NCI-H526 (cell line): ENCODE results near the gene STARD10.
A peak's percentile ranks its signal among the peaks of the same experiment; 100 is the strongest.

Experiments used
- DNase-seq, 2 experiments: peaks; one replicate each; lab custom pipeline; 2025; lab: John Stamatoyannopoulos, UW

STARD10 gene

GRCh38 chr11:72725724-72726028, 68.2 kb downstream of the STARD10 start:
- no peak for DNase-seq

GRCh38 chr11:72724851-72725723, 68.8 kb downstream of the STARD10 start:
- peak; percentile 69 to 90 for DNase-seq

- no peak for DNase-seq
Observed at GRCh38 chr11:72724021-72724551, 69.8 kb downstream of the STARD10 start.

DNA sequence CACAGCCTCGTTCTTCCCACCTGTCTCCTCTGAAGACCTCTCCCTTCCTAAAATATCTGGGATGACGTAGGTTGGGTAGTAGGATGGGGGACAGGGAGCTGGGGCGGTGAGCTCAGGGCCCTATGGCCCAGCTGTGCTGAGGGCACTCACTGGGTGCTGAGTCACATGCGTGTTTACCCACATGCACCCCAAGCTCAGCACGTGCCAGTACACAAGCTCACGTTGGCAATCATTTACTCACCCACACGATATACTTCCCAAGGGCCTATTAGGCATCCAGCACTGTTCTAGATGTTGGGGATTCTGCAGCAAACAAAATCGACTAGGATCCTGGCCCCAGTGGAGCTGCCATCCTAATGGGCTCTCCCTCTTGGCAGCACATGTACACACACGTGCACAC, 70.3 kb downstream of the STARD10 start:
- DNase-seq, result no peak

GRCh38 chr11:72722050-72722748, 71.6 kb downstream of the STARD10 start:
- peak; percentile 83 to 94 for DNase-seq

- peak; percentile 38 to 47 for DNase-seq
Observed at GRCh38 chr11:72721689-72722049, 72.2 kb downstream of the STARD10 start.

DNA sequence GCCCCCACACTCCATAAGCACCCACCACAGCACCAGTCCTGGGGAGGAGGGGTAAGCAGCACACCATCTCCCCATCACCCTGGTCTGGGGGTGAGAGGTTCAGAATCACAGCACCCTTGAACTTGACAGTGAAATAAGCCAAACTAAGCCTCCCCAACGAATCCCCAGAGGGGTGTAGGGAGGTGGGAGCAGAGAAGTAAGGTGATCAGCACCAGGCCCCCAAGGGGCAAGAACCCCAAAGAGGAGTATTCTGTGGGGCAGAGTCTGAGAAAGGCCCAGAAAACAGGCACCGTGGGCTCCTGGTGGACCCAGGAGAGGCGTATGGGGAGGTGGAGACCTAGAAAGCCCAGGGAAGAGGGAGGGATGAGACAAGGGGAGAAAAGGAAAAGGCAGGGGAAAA, 72.6 kb downstream of the STARD10 start:
- DNase-seq, result no peak

- DNase-seq, result no peak
Observed at GRCh38 chr11:72720784-72721183, 73.1 kb downstream of the STARD10 start.

DNA sequence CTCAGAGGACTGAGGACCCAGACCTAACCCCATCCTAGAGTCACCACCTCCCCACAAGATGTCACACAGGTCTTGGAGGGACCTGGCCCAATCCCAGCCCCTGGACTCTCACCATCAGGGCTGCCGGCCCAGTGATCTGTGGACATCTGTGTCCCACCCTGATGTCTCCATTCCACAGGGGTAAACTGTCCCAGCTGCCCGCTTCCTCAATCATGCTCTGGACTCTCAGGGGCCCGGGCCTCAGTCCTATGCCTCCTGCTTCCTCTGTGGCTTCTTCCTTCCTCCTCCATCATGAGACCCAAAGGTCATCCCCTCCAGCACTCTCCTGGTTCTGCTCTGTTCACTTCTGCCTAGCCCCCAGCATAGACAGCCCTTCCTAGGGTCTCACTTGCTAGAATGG, 73.8 kb downstream of the STARD10 start:
- DNase-seq, result no peak

GRCh38 chr11:72719551-72719950, 74.3 kb downstream of the STARD10 start:
- no peak for DNase-seq

DNA sequence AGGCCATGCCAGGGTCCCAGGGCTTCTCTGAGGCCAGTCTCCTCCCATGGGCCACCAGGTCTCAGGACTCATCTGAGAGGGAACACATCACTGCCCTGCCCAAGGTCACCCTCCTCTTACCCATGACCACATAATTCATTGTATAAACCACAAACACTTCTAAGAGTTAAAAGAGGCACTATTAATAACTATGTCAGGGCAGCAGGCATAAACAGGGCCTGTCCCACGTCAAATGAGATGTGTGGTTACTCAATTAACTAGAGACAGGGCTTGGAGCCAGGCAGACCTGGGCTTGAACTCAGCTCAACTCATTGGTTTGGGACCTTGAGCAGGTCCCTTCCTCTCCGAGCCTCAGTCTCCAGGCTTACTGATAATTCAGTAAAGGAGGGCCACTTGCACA, 74.7 kb downstream of the STARD10 start:
- no peak for DNase-seq

- DNase-seq, result no peak
Observed at GRCh38 chr11:72718101-72718501, 75.7 kb downstream of the STARD10 start.

DNA sequence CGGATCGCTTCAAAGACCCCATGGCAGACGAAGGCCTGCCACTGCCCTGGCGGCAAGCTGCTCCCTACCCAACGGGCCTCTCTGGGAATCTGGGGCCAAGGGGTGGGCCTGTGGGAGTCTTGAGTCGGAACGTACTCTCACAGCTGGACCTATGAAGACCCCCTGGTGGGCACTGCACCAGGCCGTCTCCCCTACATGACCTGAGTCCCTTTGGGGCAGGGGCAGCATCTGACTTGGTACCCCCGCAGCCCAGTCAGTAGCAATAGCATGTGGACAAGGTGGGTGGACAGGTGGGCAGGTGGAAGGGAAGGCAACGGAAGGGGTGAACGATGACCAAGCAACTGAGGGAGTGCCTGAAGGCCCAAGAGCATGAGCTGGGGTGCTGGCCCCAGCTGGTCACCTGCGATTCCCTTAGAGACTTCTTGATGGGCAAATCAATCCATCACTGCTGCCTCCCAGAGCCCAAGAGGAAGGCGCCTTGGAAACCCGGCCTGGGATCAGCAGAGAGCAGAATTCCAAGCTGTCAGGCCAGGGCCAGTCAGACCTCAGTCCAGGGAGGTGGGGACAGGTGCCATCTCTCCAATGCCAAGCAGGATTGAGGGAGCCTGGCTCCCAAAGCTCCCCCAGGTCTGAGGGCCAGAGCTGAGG, 76.9 kb downstream of the STARD10 start:
- DNase-seq, result no peak

- peak in 1 of 2 experiments; percentile 22 for DNase-seq
Observed at GRCh38 chr11:72716290-72716689, 77.6 kb downstream of the STARD10 start.

- no peak for DNase-seq
Observed at GRCh38 chr11:72712841-72713240, 81.0 kb downstream of the STARD10 start.

DNA sequence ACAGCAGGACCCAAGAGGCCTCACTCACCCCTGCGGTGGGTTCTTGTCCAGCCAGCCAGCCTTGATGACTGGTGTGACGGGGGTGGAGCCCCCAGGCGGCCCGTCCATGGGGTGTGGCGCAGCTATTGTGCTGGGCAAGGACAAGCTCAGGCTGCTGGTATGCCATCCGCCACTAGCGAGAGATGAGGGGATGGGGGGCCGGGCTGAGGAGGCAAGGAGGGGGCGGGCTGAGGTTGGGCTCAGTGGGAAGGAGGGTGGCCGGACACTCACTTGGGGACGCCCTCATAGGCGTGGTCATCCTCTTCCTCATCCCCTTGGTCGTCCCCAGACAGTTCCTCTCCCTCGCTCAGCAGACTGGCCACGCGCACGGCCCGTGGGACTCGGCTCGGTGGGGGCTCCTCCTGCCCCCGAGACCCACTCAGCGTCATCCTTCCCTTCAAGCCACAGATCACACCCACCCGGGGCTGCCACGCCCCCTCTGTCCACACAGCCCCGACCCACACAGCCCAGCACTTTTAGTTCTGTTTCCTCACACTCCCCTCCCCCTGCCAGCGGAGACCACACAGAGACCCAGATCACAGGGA, 81.6 kb downstream of the STARD10 start:
- DNase-seq, result no peak

DNA sequence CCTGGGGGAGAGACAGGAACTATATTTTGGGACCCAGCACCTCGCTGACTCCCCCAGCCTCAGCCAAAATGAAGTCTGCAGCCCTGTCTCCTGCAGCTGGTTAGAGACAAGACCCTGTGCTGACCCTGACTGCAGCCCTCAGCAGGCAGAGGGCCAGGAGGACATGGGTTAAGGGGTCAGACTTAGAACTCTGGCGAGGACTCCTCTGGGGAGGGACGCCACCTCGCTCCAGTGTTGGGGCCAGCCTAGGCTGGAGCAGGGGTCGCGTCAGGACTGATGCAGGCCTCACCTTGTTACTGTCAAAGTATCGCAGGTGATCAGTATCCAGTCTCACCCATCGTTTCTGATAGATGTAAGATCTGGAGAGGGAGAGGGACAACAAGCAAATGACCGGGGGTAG, 82.7 kb downstream of the STARD10 start:
- DNase-seq, result no peak

GRCh38 chr11:72710278-72710677, 83.6 kb downstream of the STARD10 start:
- no peak for DNase-seq

DNA sequence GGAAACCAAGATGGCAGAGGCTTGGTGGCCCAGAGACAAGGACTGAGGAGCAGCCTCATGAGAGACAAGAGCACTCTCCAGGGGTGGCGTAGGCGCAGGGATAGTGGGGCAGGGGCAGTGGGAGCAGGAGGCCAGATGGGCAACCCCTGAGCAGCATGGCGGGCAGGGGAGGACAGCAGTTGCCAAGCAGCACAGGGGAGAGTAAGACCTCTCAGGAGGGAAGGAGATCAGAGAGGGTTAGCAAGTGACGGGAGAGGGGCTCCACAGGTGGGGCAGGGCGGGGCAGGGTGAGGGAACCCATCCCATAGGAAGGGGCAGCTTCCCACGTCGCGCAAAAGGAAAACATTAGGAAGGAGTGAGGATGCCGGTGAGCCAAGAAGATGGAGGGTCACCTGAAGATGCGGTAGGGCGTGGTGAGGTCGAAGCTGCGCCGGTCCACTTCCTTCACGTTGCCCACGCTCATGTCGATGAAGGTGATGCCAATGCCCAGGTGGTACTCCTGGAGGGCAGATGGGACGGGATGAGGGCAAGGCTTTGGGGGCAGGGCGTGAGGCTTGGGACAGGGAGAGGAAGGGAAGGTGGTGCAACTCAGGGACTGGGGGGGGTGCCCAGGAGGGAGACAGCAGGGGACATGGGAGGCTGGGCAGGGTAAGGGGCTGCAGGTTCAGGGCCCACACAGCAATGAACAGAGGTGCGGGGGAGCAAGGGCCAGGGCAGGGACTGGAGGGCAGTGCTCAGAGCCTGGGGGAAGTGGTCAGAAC, 84.2 kb downstream of the STARD10 start:
- DNase-seq, result no peak

DNA sequence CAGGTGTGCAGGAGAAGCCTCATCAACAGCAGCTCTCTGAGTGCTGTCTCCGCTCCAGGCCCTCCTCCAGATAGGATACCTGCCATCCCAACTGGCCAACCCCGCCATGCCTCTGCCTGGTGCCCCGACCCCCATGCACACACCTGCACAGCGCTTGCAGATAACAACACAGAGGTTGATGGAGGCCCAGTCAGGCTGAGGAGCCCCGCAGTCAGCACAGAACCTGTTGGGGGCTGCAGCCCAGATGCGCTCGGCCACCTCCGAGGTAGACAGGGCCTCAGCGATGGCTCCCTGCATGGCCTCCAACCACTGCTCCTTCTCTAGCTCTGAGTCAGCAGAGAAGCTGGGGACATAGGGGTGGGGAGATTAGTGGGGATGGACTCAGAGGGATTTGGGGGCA, 86.8 kb downstream of the STARD10 start:
- no peak for DNase-seq

GRCh38 chr11:72706579-72706978, 87.3 kb downstream of the STARD10 start:
- DNase-seq, result no peak
